ENCODE measurements around the gene FAM240A. TPM values are rescaled to one million over a fixed set of nuclear protein-coding genes. Genes with fewer than 3 reads are reported as not detected.

Gene FAM240A
- total and polyA plus RNA-seq, 9 donors = 0.17 TPM; not detected in 8

DNA sequence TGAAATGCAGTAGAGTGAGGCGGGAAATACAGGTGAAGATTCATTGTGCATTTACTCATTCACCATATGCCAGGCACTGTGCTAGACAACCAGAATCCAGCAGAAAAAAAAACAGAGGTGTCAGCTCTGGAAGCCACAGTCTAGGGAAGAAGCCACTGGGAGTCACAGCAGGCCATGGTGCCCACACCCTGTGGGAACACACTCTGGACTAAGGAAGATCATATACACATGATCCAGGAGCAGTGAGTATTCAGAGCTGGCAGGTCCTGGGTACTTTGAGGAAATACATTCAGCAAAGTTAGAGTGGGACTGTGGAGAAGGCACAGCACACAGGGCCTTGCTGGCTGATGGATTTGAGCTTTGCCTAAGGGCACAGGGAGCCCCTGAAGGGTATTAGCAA, 14.8 kb downstream of the FAM240A start:
- H3K4me3 ChIP-seq = no peak overlapping the region
- no peaks in the 10 kb centered on the region for H3K27me3 ChIP-seq
- no peaks in the 10 kb centered on the region for H3K9me3 ChIP-seq
- no peak overlapping the region for H3K27ac ChIP-seq
- TF ChIP-seq POLR2A (IDR thresholded peaks at IDR 0.05) (no peak), EP300 (IDR thresholded peaks at IDR 0.05) (no peak)
- TF ChIP-seq, protein P1, sequence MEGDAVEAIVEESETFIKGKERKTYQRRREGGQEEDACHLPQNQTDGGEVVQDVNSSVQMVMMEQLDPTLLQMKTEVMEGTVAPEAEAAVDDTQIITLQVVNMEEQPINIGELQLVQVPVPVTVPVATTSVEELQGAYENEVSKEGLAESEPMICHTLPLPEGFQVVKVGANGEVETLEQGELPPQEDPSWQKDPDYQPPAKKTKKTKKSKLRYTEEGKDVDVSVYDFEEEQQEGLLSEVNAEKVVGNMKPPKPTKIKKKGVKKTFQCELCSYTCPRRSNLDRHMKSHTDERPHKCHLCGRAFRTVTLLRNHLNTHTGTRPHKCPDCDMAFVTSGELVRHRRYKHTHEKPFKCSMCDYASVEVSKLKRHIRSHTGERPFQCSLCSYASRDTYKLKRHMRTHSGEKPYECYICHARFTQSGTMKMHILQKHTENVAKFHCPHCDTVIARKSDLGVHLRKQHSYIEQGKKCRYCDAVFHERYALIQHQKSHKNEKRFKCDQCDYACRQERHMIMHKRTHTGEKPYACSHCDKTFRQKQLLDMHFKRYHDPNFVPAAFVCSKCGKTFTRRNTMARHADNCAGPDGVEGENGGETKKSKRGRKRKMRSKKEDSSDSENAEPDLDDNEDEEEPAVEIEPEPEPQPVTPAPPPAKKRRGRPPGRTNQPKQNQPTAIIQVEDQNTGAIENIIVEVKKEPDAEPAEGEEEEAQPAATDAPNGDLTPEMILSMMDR (IDR thresholded peaks at IDR 0.05) = no peak
- H3K36me3 ChIP-seq = no peaks in the 10 kb centered on the region
- no peak for DNase-seq
- peaks cover 4% of the 10 kb centered on the region for H3K4me1 ChIP-seq (ENCODE audit: insufficient read depth)
- intact Hi-C loops (cut with DNase I) = no loop called here
- WGBS, 3 donors = 82 to 92% (median 90%) methylated on average over 1 of the region's 1 CpG

DNA sequence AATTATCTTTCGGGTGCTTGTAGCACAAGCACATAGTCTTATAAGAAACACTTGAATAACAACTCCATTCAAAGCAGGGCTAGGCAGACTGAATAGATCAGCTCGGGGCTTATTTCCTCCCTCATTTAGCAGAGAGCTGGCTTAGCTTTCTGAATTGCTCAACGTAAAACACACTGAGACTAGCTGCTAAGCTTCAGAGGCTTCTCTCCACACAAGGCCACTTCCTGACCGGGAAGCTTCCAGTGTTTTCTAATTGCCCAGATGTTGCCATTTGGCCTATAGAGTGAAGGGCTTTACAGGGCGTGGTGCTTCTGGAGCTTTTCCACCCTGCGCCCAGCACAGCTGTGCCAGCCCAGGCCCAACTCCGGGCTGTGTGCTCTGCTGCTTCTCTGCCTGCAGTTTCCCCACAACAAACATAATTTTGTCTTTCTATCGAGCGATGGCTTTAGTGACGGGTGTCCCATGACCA, 16.6 kb downstream of the FAM240A start:
- Histone ChIP-seq H3K36me3 (no peaks in the 10 kb centered on the region), H3K4me3 (no peak overlapping the region), H3K4me1 (ENCODE audit: insufficient read depth) (peaks cover 4% of the 10 kb centered on the region), H3K9me3 (no peaks in the 10 kb centered on the region), H3K27me3 (no peaks in the 10 kb centered on the region), H3K27ac (peak overlapping the region; percentile 63 to 84)
- DNase-seq = peak; percentile 25 to 46 (median 30)
- intact Hi-C loops (cut with DNase I) = no loop called here
- 42 to 59% (median 48%) methylated on average over 10 of the region's 10 CpGs for WGBS, 3 donors
- TF ChIP-seq, protein P1 (IDR thresholded peaks at IDR 0.05) = no peak
- TF ChIP-seq POLR2A (IDR thresholded peaks at IDR 0.05) (no peak), EP300 (IDR thresholded peaks at IDR 0.05) (no peak)

DNA sequence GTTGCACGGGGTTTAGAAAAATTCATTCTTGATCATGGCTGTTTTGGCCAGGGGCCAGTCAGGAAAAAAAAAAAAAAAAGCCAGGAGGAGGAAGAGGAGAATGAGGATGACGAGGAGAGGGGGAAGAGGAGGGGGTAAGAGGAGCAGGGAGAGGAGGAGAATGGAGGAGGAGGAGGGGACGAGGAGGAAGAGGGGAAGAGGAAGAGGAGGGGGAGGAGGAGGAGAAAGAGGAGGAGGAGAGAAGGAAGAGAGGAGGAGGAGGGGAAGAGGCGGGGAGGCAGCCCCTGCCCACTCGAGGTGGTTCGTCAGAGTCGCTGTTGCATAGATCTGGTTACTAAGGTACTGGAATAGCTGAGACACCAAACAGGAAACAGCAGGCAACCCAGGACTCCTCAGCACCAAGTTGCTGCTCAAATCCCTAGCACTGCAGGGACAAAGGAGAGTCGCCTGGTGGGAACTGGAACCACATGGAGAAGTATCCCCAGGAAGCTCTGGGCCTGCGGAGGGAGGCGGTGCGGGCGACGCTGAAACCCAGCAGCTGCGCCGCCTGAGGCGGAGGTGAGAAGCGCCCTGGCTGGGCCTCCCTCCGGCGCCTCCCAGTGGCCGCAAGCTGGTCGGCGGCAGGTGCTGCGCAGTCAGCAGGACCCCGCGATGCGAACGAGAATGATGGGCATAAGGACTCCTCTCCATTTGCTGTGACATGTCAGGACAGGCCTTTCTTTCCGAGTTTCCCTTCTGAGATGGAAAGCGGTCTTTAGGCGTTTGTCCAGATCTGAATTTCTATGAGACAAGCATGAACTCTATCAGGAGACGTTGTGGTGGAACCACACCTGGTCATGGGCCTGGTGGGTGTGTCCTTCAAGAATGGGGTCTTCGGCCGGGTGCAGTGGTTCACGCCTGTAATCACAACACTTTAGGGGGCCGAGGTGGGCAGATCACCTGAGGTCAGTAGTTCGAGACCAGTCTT, 17.5 kb downstream of the FAM240A start:
- Histone ChIP-seq H3K9me3 (no peaks in the 10 kb centered on the region), H3K4me1 (ENCODE audit: insufficient read depth) (peaks cover 4% of the 10 kb centered on the region), H3K4me3 (peak overlapping the region; percentile 17), H3K36me3 (no peaks in the 10 kb centered on the region), H3K27me3 (no peaks in the 10 kb centered on the region), H3K27ac (peak overlapping the region; percentile 63 to 84)
- TF ChIP-seq, protein P1 (IDR thresholded peaks at IDR 0.05) = peak; percentile 96 to 98 (median 98)
- TF ChIP-seq POLR2A (IDR thresholded peaks at IDR 0.05) (no peak), EP300 (IDR thresholded peaks at IDR 0.05) (no peak)
- peak; percentile 81 to 90 (median 85) for DNase-seq
- intact Hi-C loops (cut with DNase I) = loop anchor here (2.0 to 10.0 kb wide), 3 partner anchors 141 to 145 kb away; no protein-coding TSS in a partner anchor
- WGBS, 3 donors = 6 to 7% (median 7%) methylated on average over 36 of the region's 36 CpGs

DNA sequence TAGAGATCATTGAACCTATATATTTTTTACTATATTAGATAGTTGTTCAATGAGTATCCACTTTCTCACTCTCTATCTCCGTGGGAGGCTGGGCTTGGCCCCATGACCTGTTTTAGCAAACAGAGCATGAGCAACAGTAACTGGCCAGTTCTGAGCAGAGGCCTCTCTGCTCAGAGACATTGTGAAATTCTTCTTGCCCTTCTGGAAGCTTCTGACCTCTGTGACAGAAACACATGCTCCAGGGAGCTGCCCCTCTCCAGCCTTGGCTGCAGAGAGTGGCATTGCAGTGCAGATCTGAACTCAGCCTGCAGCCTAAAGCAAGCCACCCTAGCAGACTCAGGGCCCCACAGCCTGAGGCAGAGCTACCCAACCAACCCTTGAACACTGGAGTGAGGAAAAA, 20.5 kb downstream of the FAM240A start:
- WGBS, 3 donors = 30 to 46% (median 33%) methylated on average over 1 of the region's 1 CpG
- H3K9me3 ChIP-seq = no peaks in the 10 kb centered on the region

More for the DNA sequence above, 20.5 kb downstream of the FAM240A start:
- Histone ChIP-seq H3K4me3 (no peak overlapping the region), H3K27me3 (no peaks in the 10 kb centered on the region), H3K36me3 (no peaks in the 10 kb centered on the region), H3K4me1 (ENCODE audit: insufficient read depth) (peaks cover 4% of the 10 kb centered on the region), H3K27ac (no peak overlapping the region)
- DNase-seq = no peak
- TF ChIP-seq, protein P1 (IDR thresholded peaks at IDR 0.05) = no peak
- TF ChIP-seq POLR2A (IDR thresholded peaks at IDR 0.05) (no peak), EP300 (IDR thresholded peaks at IDR 0.05) (no peak)
- intact Hi-C loops (cut with DNase I) = loop anchor here in 3 of 4 donors (5.0 to 10.0 kb wide), 2 partner anchors 145 to 148 kb away; no protein-coding TSS in a partner anchor

All from ovary (tissue), 9 donors.